Fibroblast of skin of left quadriceps (primary cell): ENCODE results near the gene ATP5IF1.

Source experiments
- DNase-seq, 2 experiments: peaks; one replicate each; pipeline ENCODE4 v3.0.0-alpha.2; 2013; ENCODE audit warnings: low read depth in 2 of 2

The ATP5IF1 gene

DNA sequence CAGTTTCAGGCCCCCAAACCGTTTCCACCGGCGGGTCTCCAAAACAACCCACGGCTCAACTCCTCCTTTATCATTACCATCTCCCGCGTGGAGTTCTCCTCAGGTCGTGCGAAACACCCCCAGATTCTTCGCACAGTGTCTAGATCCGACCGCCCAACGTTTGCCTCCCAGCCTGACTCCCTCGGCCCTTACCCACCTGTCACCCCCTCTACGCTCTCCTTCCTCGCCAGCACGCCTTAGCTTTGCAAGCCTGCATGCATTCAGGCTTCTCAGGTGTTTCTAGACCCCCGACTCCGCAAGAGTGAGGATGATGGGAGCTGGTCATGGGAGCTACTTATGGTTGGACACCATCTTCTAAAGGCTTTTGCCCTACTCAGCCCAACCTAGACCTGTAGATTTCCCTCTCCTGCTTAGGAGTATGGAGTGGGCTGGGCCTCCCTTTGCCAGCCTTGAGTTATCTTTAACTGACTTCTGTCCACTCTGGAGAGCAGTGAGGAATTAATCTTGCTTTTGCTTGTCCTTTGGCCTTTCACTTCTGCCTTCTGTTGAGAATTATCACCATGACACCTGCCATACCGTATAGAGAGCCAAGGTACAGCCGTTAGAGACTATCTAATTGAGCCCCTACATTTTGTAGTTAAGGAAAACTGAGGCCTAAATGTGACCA, 865 bp downstream of the ATP5IF1 start:
- DNase-seq = no peak

- DNase-seq = no peak
Observed at GRCh38 chr1:28239004-28239403, 3.1 kb downstream of the ATP5IF1 start.

DNA sequence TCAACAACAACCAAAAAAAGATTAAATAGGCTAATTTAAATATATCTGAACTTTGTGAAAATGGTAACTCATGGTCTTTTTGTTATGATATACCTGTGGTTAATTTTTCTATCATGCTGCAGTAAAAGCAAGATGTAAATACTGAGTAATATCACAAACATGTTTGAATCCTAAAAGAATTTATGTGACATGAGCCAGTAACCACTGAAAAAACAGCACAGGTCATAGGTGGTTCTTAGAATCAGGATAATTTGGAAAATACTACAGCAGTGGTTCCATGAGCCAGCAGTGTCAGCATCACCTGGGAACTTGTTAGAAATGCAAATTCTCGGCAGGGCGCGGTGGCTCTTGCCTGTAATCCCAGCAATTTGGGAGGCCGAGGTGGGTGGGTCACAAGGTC, 4.1 kb downstream of the ATP5IF1 start:
- DNase-seq = no peak

DNA sequence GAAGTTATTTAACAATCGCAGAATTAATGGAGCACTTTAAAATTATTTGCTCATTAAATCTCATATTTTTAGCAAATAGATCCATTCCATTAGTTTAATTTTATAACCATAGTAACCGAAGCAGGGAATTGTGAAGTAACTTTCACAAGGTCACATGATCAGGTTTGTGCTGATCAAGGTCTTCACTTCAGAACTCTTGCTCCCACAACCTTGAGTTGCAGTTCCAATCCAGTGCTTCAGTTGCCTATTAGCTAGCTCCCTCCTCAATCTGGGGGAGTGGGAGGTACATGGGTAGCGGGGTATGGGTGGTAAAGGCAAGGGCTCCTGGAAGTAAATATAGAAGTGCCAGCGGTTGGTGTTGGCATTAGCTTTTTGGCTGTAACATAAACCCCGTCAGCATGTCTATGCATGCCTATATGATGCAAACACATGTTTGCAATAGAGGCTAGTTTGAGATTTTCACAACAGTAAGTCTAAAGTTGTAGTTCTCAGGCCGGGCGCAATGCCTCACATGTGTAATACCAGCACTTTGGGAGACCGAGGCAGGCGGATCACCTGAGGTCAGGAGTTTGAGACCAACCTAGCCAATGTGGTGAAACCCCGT, 5.8 kb downstream of the ATP5IF1 start:
- DNase-seq = no peak

DNA sequence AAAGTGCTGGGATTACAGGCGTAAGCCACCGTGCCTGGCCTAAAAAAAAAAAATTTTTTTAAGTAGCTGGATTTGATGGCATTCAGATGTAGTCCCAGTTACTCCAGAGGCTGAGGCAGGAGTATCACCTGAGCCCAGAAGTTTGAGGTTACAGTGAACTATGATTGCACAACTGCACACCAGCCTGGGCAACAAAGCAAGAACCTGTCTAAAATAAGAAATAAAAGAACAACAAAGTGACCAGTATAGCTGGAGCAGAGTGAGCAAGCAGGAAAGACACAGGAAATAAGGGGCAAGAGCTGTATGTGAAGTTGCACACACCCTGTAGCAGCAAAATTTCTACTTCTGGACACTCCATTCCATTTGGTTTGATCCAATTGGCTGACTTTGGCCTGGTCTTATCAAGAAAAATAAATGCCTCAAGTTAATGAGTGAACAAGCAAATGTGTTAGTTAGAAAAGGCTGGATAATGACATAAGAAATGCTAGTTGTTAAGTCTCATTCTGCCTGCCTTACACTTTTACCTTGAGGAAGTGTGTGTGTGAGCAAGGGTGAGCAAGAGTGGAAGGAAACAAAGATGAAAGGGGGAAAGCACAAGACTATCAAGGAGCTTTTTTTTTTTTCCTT, 7.9 kb downstream of the ATP5IF1 start:
- DNase-seq = no peak

DNA sequence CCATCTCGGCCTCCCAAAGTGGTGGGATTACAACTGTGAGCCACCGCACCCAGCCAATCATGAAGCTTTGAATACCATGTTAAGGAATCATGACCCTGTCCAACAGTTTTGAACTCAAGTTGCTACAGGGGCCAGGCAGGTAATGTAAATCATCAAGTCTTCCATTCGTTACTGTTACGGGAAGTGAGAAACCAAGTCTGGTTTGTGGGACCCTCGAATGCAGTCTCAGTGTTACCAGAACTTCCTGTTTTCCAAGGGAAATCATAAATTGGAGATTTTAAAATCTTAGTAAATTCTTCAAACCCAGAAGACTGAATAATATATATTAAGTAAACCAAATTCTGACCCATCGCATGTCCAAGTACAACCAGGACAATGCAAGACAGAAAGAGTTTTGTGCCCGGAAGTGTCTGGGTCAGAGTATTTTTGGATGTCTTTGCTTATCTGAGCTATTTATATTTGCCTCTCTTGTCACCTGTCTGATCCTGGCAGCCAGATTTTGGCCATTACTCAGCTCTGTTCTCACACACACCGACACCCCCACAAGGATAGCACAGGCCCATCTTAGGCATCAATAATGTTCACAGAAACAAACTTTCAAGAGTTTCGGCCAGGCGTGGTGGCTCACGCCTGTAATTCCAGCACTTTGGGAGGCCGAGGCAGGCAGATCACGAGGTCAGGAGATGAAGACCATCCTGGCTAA, 8.8 kb downstream of the ATP5IF1 start:
- no peak for DNase-seq

DNA sequence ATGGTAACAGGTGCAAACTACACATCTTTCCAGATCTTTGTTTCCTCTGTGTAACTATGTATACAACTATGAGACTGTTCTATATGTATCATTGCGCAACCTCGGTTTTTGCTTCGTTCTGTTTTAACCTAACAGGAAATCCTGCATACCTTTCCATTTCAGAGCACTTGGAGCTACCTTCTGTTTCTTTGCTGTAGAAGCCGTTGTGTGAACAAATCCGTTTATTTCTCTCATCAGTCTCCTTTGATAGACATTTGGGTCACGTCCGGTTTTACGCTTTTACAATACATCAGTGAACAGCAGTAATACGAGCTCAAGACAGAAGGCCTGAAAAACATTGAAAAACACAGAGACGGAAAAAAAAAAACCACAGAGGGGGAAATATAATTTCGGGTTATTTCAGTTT, 10.5 kb downstream of the ATP5IF1 start:
- DNase-seq = no peak

DNA sequence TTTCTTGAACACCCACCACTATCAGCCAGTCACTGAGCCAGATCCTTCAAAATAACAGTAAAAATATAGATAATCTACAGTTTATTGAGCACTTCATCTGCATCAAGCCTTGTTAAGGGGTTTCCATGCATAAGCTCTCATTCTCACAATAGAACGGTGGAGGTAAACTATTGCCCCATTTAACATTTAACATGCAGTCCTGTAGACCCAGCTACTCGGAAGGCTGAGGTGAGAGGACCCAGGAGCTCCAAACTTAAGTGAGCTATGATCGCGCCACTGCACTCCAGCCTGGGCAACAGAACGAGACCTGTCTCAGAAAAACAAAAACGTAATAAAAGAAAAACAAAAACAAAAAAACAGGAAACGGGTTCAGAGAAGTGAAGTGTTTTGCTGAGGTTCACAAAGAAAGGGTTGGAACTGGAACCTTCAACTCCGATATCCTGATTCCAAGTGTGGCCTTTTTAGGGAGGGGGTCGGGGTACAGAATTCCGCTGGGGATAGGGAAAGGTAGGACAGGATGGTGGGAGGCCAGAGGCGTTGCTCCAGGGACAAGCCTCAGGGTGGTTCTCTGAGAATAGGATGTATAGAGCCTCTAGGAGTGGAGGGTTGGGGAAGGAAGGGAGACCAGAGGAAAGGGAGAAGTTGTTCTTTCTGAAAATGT, 11.8 kb downstream of the ATP5IF1 start:
- DNase-seq = no peak

DNA sequence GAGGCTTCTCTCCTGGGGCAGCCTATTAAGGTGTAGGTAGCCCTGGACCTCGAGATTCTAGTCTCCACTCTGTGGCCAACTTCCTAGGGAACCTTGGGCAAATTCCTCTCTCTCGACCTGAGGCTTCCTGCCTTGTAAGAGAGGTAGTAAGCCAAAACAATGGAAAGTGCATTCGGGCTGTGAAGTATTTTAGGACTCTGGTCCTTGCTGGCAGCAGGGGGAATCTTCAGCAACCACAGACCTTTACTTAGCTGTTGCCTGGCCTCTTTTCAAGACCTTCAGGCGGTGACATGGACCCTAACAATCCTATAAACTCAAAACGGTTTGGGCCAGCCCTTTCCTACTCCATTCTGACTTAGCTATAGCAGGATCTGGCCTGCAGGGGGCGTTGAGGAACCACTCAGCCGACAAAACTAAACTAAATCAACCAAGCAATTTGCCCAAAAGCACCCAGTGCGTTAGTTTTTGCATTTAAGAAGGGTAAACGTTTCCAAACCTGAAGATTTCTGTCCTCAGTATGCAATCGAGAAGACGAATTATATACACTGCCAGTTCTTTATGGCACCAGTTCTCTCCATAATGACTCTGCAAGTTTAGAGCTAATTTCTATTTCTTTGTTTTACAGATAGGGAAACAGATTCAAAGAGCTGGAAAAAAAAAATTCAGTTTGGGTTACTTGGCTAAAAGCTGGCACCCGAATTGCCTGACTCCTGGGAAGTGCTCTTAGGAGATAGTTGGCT, 12.5 kb downstream of the ATP5IF1 start:
- DNase-seq = peak; percentile 57 to 61

DNA sequence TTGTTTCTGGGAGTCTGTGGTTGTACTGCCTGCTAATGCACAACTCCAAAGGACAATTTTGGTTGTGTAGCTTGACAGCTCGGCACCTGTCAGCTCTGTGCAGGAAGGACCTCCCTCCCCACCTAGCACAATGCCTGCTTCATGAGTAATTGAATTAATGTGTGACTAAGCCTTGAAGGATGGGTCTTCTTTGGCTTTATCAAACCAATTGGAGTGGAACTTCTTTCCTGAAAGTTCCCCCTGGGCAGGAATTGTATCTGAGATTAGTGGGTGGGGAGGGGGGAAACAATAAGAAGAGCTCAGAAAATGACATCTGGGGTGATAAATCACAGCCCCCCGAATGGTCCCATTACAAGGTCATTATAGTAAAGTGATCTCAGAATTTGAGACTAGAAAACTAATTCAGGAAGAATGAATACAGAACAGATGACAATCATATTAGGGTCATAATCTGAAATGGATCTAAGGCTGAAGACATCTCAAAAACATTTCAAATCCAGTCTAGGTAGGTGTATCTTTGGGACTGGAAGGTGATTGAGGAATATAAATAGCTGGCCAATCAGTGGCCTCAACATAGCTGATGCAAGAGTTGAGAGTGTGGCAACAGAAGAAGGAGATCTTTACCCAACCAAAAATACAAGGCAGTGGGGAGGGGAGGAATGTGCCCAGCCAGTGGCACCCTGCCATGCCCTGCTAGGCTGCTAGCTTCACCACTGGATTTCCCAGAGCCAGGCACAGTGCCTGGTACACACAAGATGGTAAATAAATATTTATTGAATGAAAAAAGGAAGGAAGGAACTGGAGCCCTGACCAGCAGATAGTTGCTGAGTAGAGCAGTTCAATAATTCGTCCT, 13.3 kb downstream of the ATP5IF1 start:
- peak; percentile 52 to 60 for DNase-seq

GRCh38 chr1:28249866-28250295, 14.0 kb downstream of the ATP5IF1 start:
- DNase-seq = no peak

- no peak for DNase-seq
Observed at GRCh38 chr1:28256197-28256827, 20.4 kb downstream of the ATP5IF1 start.

DNA sequence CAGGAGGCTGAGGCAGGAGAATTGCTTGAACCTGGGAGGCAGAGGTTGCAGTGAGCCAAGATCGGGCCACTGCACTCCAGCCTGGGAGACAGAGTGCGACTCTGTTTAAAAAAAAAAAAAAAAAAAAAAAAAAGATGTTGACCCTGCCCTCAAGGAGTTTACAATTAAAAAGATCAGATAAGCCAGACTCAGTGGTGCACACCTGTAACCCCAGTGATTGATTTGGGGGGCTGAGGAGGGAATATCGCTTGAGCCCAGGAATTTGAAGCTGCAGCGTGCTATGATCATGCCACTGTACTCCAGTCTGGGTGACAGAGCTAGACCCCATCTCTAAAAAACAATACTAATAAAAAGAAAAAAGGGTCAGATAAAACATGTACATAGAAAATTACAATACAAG, 21.8 kb downstream of the ATP5IF1 start:
- DNase-seq = no peak

DNA sequence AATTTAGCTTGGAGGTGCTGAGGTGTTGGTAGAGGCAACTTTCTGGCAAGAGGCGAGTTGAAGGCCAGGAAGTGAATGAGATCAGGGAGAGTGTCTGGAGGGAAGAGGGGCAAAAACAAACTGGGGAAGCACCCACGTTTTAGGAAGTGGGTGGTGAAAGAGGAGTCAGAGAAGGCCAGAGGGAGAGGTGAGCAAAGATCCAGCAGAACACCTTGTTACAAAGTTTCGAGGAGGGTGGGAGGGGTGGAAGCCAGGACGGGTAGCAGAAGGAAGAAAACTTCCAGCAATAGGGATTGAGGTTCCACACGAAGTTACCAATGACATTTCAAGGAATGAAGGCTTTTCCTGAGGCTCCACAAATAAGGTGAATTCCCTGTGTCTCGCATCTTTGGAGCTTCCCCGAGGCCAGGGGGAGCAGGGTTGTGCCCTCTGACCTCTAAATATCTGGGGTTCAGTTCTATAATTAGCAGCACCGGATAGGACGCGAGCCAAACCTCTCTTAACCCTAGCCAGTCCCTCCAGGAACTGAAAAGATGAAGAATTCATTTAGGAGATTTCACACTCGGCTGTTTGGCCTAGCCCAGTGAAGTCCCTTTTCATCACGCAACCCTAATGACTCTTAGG, 22.8 kb downstream of the ATP5IF1 start:
- DNase-seq = no peak

DNA sequence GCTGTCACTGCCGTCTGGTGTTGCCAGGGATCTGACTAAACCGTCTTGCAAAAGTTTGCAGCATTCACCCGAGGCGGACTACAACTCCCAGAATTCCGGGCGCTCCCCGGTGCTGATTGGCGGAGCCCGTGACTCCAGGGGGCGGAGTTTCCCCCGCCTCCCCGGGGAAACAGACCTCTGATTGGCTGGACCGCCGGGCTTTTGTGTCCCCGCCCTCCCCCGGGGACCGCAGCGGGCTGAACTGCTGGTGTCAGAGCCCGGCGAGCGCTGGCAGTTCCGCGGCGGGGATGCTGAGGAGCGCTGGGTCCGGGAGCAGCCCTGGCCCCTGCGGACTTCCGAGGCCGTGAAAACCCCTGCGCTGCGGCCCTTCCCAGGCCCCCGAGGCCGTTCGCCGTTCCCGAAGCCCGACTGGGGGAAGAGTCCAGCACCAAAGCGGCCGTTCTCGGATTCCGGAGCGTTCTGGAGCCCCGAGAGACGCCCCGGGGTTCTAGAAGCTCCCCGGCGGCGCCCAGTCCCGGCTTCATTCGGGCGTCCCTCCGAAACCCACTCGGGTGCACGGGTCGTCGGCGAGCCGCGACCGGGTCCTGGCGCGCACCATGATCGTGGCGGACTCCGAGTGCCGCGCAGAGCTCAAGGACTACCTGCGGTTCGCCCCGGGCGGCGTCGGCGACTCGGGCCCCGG, 23.5 kb downstream of the ATP5IF1 start, which contains the start of gene SESN2:
SESN2 (plus strand) TSS at position 267 of the 682 bp plus-strand sequence; CDS start at position 597, 330 bp downstream.
- DNase-seq = peak; percentile 98

GRCh38 chr1:28259934-28260802, 24.2 kb downstream of the ATP5IF1 start:
- peak; percentile 56 to 62 for DNase-seq

GRCh38 chr1:28260803-28261174, 24.9 kb downstream of the ATP5IF1 start:
- no peak for DNase-seq

GRCh38 chr1:28264897-28265296, 29.0 kb downstream of the ATP5IF1 start:
- no peak for DNase-seq
